Measurements from ENCODE around the gene MICU1.
"Not testable (repeated sequence)": the region's sequence is repeated elsewhere in the genome, so short reads cannot be mapped to it uniquely, and the experiment has no call there.

MICU1 gene

DNA sequence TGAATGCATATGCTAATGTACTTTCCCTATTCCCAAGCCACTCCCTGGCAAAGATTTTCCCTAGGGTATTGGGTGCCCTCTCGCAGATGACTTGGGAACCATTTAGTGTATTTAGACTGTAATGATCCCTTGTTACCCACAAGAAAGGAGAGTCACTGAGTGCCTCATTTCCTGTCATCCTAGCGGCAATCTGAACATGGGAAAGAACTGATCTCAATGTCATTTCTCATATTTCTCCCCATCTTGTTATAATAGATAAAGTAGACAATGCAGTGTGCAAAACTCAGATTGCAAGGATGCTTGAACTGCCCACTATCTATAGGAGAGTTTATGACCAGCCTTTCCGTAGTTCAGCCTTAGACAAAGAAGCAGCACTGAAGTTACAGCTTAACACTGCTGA lies 123.3 kb downstream of the MICU1 start:
- DNase-seq, result no peak

DNA sequence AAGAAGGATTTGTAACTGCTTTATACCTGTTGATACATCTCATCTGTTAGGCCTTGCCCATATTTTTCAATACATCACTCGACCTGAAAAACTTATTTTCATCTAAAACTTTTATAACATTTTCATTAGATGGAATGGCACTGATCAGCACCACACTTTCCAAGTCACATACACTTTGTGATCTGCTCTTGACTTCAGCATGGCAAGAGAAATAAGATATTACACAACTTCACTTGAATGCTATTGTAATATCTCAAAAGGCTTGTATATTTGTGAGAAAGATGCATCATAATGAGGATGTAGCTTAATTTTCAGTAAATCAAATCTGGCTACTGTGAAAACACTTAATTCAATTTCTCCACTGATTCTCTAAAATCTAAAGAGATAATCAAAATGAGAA lies 126.2 kb downstream of the MICU1 start:
- no peak for DNase-seq

DNA sequence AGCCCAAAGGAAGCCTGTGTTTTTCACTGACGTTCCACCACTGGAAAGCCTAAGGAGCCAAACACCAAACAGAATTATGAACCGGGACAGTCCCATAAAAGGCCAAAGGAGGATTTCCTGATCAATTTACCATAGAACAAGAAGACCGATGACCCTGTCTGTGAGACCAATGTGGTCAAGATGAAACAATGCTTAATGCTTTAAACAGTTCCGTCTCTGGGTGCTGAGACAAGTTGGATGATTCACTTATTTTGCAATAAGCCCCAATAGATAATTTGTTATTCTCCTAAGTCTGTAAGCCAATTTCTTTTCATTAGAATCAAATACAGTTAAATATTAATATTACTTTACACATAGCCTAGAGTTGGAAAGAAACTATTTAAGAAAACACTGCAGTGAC lies 134.9 kb downstream of the MICU1 start:
- DNase-seq, result no peak

DNA sequence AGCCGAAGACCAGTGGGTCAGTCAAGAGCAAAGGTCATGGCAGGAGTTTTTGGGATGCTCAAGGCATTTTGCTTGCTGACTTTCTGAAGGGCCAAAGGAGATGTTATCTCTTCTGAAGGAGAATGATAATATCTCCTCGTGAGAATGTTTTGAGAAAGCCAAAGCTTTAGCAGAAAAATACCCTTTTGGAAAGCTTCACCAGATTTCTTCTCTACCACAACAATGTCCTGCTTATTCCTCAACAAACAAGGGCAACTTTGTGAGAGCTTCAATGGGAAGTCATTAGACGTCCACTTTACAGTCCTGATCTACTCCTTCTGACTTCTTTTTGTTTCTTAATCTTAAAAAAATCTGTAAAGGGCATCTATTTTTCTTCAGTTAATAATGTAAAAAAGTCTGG lies 138.4 kb downstream of the MICU1 start:
- DNase-seq, result no peak

DNA sequence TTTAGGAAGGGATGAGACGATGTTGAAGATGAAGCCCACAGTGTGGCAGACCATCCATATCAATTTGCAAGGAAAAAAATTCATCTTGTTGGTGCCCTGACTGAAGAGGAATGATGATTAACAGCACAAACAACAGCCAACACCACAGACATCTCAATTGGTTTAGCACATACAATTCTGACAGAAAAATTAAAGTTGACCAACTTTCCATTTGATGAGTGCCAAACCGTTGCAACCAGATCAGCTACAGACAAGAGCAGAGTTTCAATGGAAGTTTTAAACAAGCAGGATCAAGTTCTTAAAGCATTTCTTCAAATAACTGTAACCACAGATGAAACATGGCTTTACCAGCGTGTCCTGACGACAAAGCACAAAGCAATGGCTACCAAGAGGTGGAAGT lies 138.8 kb downstream of the MICU1 start:
- no peak for DNase-seq

DNA sequence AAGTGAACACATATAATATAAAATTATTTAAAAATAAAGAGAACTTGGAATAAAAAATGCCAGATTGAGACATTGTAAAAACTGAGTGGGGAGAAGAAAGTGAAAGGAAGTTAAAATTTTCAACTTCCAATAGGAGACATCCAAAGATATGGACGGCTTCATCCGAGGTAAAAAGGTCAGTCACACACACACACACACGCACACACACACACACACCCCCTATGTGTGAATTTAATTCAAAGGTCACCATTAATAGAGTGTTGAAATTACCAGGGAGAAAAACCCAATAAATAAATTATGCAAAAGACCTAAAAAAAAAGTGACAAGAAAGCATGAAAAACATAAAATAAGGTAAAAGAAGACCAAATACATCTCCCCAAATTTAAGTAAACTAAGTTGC lies 140.2 kb downstream of the MICU1 start:
- DNase-seq, result no peak

DNA sequence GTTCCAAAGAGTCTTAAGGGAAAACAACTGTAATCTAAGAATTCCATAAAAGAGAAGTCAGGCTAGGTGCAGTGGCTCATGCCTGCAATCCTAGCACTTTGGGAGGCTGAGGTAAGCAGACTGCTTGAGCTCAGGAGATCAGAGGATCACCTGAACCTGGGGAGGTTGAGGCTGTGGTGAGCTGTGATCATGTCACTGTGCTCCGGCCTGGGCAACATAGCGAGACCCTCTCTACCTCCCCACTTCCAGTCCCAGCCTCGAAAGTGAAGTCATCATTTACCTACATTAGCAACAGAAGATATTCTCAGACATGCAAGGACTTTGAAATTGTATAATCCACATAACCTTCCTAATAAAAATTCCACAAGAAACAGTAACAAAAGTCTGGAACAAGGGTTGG lies 141.4 kb downstream of the MICU1 start:
- DNase-seq, result no peak

DNA sequence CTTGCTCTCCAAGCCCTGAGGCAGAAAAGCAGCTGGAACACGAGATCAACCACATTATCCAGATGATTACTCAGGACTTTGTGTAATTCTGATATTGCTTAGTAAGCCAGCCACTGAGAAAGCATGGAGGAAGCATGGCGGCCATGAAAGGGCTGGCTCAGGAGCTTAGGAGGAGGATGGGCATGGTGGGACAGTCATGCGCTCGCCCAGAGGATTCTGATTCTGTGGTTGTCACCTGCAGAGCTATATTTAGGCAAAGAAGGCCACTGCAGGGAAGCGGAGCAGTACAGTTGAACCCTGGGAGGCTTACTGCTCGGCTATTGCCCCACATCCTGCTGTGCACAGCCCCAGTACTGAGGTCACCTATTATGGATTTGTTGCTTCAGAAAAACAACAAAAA lies 142.4 kb downstream of the MICU1 start:
- no peak for DNase-seq

DNA sequence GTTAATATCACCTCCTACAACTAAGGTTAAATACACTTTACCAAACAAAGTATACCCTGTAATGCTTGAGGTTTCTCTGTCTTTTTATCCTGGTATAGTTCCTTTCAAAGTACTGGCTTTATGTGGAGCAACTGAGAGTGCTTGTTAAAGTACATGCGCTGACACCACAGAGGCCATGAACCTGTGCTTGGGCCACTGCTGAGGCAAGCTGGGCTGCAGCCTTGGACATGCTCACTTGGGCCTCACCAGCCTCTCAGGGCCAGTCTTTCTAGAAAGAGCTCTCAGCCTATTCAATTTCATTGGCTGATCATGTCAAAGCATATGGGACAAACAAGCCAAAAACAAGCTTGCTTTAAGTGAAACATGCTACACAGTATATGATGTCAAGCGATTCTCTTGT lies 145.0 kb downstream of the MICU1 start:
- DNase-seq, result no peak

DNA sequence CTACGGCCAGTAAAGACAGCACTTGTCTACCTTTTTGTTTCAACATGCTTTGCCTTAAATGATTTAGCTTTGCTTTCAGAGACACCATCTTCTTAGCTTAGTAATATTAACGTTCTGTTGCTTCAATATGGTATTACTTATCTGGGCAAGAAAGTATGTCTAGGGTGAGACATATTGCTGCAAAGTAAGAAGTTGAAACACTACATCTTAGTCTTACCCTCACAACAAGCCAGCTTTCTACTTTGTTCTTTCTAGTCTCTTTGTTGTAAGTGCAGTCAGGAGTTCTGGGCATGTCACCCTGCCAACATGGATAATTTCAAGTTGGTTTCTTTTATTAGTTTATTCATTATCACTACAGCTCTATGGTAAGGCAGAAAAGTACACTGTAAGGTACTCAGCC lies 148.4 kb downstream of the MICU1 start:
- no peak for DNase-seq

DNA sequence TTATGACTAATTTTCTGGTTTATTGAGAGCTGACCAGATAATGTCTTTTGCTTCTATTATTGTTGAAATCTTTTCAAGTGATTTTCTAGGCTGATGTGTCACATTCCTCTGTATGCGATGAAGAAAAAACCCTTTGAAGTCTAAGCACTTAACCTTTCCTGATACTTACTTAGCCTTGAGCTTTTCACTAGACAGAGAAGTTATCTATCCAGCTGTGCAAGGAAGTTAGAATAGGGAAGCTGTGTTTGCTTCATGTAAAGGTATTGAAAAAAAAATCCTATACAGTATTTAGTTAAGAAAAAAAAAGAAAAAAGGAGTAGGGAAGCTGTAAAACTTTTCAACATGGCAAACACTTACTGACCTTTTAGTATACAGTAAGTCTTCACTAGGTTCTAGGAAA lies 153.6 kb downstream of the MICU1 start:
- DNase-seq, result no peak

DNA sequence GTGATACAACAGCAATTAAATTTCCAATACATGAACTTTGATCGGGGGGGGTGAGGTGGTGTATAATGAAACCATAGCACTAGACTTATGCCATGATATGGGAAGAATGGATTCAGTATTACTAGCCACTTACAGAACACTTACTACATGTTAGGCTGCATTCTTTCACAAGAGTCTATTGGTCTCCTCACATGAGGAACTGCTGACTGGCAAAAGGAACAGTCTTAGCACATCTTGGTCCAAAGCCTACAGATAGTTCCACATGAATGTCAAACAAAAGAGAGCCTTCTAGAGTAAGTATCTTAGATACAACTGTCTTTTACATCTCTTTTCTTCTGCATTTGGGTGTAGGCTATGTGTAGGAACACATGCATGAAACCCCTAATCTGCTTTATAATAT lies 155.2 kb downstream of the MICU1 start:
- DNase-seq, result no peak

DNA sequence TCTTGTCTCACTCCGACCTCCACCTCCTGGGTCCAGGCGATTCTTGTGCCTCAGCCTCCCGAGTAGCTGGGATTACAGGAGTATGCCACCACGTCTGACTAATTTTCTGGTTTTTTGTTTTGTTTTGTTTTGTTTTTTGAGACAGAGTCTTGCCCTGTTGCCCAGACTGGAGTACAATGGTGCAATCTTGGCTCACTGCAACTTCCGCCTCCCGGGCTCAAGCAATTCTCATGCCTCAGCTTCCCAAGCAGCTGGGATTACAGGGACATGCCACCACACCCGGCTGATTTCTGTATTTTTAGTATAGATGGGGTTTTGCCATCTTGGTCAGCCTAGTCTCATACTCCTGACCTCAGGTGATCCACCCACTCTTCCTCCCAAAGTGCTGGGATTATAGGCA lies 158.8 kb downstream of the MICU1 start:
- DNase-seq, result not testable (repeated sequence)

DNA sequence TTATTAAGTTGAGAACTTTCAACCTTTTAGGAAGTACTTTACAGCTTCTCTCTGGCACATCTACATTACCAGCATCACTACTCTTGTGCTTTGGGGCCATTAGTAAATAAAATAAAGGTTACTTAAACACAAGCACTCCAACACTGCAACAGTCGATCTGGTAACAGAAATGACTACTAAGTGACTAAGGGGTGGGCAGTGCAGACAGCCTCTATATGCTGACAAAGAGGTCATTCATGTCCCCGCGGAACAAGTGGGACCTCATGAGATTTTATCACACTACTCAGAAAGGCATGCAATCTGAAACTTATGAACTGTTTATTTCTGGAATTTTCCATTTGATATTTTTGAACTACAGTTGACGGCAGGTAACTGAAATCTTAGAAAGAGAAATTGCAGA lies 159.9 kb downstream of the MICU1 start:
- no peak for DNase-seq

DNA sequence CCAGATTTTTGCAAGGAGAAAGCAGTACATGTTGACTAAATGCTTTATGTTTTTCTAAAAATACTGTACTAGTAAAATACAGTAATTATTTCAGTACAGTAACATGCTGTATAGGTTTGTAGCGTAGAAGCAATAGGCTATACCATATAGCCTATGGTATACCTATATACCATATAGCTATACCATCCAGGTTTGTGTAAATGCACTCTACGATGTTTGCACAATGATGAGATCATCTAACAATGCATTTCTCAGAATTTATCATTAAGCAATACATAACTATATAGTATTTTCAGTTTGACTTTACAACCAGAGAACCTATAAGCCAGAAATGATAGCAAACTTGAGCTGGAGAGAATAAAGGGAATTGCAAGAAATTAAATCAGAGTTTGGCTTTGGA lies 161.4 kb downstream of the MICU1 start:
- no peak for DNase-seq

DNA sequence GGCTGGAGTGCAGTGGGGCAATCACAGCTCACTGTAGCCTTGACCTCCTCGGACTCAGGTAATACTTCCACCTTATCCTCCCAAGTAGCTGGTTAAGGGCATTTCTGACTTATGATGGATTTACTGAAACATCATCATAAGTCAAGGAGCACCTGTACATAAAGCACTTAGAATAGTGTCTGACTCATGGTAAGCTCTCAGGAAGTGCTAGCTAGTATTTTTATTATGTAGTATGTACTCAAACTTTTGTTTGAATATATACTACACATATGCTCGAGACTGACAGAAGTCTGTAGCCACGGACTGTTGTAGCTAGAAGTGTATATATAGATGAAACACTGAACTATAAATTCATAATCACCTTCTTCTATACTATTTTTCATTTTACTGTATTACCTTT lies 163.6 kb downstream of the MICU1 start:
- DNase-seq, result no peak

DNA sequence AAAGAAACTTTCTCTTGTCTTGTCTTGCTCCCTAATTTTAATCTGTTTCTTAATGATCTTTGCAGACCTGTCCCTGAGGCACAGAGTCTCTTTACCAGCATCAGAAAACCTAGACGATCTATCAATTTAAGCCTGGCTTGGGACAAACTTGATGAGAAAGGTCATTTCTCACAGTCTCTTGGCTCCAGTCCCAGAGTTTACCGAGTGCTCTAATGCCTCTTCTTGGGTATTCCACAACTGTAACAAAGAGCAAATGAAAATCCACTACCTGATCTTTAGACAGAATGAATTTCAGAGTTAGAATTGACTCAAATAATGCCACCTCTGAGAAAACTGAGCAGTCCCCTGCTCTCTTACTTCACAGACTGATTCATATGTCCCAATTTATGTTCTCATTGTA lies 164.8 kb downstream of the MICU1 start:
- no peak for DNase-seq

DNA sequence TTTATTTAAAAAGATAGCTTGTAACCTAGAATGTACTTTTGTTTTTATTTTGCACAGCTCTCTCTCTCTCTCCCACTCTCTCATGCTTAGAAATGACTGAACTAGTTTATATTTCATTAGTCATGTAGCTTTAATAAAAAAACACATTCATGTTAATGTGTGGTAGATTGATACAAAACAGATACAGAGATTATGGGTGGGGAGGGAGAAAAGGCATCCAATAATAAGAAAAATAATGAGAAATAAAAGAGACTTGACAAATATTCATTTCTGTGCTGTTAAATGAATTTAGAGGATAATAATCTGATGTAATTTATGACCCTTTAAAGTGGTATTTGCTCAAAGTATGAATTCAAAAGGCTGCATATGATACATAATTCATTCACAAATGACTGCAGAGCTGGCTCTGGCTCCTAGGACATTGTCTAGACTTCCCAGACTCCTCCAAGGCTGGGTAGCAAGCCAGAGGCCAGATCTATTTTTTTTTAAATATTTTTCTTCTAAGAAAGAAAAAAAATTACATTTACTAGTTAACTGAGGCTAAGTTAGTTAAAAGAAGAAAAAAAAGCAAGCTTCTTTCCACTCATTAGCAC lies 165.5 kb downstream of the MICU1 start:
- no peak for DNase-seq

DNA sequence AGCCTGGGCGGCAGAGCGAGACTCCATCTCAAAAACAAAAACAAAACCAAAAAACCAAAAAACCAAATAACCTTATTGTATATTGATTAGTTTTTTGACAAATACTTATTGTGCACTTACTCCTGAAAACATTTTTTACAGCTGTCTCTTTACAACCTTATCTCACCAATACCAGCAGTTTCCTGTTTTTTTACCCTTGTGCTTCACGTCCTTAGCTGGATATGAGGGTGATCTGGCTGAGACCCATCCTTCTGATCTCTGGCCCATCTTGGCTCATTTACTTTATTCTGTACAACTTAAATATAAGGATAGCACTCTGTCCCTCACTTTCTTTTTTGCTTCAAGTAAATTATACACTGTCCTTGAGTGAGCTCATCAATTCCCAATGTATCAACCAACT lies 166.6 kb downstream of the MICU1 start:
- DNase-seq, result no peak

DNA sequence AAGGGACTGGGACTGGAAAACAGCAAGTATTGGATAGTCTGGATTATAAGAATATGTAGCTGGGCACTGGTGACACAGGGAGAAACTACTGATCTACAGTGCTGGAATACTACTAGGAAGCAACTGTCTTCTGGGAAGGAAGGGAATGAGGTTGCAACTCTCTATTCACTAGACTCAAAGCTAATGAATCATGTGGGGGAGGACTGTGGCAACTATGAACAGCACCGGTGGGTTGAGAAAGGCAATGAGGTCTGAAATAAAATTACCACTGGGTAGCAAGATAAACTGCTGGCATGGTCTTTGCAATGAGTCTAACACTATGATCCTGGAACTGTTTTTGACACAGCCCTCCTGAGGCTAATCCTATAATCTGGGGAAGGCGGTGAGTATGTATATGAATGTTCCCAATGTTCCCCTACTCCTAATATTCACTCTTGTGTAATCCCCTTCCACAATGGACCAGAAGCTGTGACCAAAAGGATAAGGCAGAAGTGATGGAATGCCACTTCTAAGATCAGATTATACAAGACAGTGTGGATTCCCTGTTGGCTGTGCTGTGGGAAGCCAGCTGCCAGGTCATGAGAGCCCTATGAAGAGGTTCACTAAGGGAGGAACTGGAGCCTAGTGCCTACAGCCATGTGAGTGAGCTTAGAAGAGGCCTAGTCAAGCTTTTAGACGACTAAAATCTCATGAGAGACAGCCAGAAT lies 169.8 kb downstream of the MICU1 start:
- no peak for DNase-seq

DNA sequence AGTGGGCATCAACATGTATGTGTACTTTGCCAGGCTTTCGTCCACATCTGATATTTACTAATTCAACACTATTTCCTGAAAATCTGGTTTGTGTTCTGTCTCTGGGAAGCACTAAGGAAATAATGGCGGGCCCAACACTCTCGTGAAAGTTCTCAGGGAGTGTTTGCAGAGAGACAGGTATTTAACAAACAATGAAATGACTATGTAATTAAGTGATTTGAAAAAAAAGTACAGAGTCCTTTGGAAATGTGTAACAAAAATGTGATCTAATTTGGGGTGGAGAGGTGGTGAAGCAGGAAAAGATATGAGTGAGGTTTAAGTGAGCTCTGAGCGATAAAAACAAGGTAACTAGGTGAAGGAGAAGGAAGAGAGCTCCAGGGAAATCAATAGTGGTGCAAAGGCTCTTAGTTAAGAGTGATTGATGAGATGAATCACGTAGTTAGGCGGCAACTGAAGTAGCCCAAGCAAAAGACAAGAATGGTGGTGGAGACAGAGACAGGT lies 175.9 kb downstream of the MICU1 start:
- DNase-seq, result no peak

DNA sequence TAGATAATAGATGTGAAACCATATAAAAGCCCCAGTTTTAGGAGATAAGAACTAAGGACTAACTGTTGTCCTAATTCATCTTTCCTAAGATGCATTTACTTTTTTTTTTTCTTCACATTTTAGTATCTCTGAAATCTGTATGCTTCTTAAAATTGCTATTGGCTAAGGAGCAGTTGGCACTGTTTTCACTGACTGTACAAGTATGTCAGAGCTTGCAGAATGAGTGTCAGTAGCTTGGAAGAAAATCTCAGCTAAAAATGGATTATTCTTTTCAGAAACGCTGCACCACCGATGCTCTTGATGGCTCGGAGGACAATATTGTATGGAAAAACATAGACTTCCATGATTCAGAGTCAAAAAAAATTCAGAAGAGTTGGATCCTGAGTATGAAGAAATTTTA lies 180.0 kb downstream of the MICU1 start:
- DNase-seq, result no peak

DNA sequence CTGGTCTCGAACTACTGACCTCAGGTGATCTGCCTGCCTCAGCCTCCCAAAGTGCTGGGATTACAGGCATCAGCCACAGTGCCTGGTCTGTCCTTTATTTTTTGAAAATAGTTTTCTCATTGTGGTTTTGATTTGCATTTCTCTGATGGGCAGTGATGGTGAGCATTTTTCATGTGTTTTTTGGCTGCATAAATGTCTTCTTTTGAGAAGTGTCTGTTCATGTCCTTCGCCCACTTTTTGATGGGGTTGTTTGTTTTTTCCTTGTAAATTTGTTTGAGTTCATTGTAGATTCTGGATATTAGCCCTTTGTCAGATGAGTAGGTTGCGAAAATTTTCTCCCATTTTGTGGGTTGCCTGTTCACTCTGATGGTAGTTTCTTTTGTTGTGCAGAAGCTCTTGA lies 182.9 kb downstream of the MICU1 start:
- not testable (repeated sequence) for DNase-seq

DNA sequence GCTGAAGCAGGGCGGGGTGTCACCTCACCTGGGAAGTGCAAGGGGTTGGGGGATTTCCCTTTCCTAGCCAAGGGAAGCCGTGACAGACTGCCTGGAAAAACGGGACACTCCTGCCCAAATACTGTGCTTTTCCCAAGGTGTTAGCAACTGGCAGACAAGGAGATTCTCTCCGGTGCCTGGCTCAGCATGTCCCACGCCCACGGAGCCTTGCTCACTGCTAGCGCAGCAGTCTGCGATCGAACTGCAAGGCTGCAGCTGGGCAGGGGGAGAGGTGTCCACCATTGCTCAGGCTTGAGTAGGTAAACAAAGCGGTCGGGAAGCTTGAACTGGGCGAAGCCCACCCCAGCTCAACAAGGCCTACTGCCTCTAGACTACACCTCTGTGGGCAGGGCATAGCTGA lies 190.3 kb downstream of the MICU1 start:
- DNase-seq, result no peak

DNA sequence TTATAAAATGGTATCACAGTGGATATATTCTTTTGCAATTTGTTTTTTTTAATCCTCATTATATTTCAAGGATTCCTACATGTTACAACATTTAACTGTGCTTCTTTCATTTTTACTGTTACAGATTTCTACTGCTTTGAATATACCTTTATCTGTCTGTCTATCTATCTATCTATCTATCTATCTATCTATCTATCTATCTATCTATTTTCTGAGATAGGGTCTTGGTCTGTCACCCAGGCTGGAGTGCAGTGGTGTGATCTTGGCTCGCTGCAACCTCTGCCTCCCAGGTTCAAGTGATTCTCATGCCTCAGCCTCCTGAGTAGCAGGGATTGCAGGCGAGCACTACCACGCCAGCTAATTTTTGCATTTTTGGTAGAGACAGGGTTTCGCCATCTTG lies 194.9 kb downstream of the MICU1 start:
- DNase-seq, result not testable (repeated sequence)

Measured in NCI-H524 treated with DMSO at 0.1 percent for 48 hours (cell line).